Stimulated activated CD4-positive, alpha-beta T cell treated with anti-CD3 and anti-CD28 coated beads, Interleukin-15, amount 100 ng/mL, for 48 hours (primary cell): ENCODE data around the gene LRP5.
"Not testable (repeated sequence)": the region's sequence is repeated elsewhere in the genome, so short reads cannot be mapped to it uniquely, and the experiment has no call there.

Experiments used
- DNase-seq, 2 donors: peaks; one replicate each; pipeline ENCODE4 v3.0.0-alpha.2; 2020; ENCODE audit warnings: low read depth in 2 of 2

The LRP5 gene

GRCh38 chr11:68282141-68282860 is 30.1 kb upstream of the LRP5 start:
- peak; percentile 33 to 38 for DNase-seq

GRCh38 chr11:68282861-68283230 is 29.5 kb upstream of the LRP5 start:
- no peak for DNase-seq

- DNase-seq, result not testable (repeated sequence)
These were observed 27.8 kb upstream of the LRP5 start for GRCh38 chr11:68284588-68284987.

GRCh38 chr11:68287419-68287818 is 25.0 kb upstream of the LRP5 start:
- DNase-seq, result no peak

- DNase-seq, result no peak
These were observed 22.9 kb upstream of the LRP5 start for GRCh38 chr11:68289456-68289855.

- no peak for DNase-seq
These were observed 18.7 kb upstream of the LRP5 start for GRCh38 chr11:68293708-68294107.

GRCh38 chr11:68295271-68295670 is 17.1 kb upstream of the LRP5 start:
- no peak for DNase-seq

- DNase-seq, result no peak
These were observed 16.5 kb upstream of the LRP5 start for GRCh38 chr11:68295940-68296339.

- no peak for DNase-seq
These were observed 15.9 kb upstream of the LRP5 start for GRCh38 chr11:68296344-68297051.

- DNase-seq, result no peak
These were observed 15.4 kb upstream of the LRP5 start for GRCh38 chr11:68297052-68297378.

- no peak for DNase-seq
These were observed 14.9 kb upstream of the LRP5 start for GRCh38 chr11:68297494-68297811.

- peak; percentile 44 to 62 for DNase-seq
These were observed 14.4 kb upstream of the LRP5 start for GRCh38 chr11:68297812-68298658.

- DNase-seq, result no peak
These were observed 13.5 kb upstream of the LRP5 start for GRCh38 chr11:68298659-68299516.

- DNase-seq, result not testable (repeated sequence)
These were observed 12.9 kb upstream of the LRP5 start for GRCh38 chr11:68299517-68299879.

GRCh38 chr11:68300076-68300830 is 12.1 kb upstream of the LRP5 start:
- DNase-seq, result no peak

GRCh38 chr11:68302256-68302655 is 10.1 kb upstream of the LRP5 start:
- no peak for DNase-seq

- DNase-seq, result no peak
These were observed 9.7 kb upstream of the LRP5 start for GRCh38 chr11:68302670-68303069.

- DNase-seq, result no peak
These were observed 9.3 kb upstream of the LRP5 start for GRCh38 chr11:68303083-68303482.

- DNase-seq, result no peak
These were observed 8.2 kb upstream of the LRP5 start for GRCh38 chr11:68303982-68304780.

GRCh38 chr11:68306636-68307035 is 5.8 kb upstream of the LRP5 start:
- DNase-seq, result no peak
